ENCODE results near the gene PDCD7.
"Not testable (repeated sequence)": the region's sequence is repeated elsewhere in the genome, so short reads cannot be mapped to it uniquely, and the experiment has no call there.

PDCD7 gene

DNA sequence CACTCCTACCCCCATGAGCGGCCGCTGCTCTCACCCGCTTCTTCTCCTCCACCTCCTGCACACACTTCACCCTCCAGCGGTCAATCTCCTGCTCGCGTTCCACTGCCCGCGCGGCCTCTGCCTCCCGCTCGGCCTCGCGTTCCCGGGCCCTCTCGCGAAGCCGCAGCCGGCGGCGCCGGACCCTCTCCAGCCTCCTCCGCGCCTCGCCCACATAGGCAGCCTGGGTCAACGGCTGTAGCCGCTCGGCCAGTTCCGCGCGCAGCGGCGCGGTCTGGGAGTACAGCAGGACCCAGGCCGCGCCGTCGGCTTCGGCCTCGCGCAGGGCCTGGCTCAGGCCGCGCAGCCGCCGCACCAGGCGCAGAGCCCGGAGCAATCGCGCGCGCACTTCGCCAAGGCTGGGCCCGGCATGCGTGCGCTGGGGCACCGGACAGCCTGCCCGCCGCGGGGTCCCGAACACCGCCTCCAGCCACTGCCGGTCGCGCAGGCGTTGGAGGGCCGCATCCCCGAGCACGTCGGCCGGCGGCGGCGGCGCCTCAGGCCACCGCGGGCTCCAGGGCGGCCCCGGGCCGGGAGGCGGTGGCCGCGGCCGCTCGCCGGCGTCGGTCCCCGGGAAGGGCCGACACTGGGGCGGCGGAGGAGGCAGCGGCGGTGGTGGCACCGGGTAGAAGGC lies 595 bp downstream of the PDCD7 start:
- in situ Hi-C loops (cut with MboI; ENCODE audit: low sequenced_read_pairs): no loop called here

DNA sequence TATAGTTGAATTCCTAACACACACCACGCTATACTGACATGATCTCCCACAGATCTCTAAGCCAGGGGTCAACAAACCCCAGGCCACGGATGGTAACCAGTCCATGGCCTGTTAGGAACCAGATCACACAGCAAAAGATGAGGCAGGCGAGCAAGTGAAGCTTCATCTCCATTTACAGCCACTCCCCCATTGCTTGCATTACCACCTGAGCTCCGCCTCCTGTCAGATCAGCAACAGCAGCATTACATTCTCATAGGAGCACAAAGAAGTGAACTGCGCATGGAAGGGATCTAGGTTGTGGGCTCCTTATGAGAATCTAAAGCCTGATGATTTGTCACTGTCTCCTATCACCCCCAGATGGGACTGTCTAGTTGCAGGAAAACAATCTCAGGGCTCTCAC lies 2.7 kb downstream of the PDCD7 start:
- in situ Hi-C loops (cut with MboI; ENCODE audit: low sequenced_read_pairs): no loop called here

DNA sequence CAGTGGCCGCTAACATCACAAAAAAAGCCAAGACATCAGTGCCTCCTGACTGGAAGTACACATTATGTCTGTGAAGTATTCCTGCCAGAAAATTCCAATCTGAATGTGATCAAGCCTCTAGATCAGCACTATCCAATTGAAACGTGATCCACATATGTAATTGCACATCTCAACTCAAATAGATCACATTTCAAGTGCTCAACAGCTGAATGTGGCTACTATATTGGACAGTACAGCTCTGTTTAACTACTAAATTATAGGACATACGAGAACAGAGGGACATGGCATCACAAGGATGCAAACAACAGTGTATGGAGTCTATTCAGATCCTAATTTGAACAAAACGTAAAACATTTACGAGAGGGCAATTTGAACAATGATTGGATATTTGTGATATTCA lies 18.1 kb downstream of the PDCD7 start:
- in situ Hi-C loops (cut with MboI; ENCODE audit: low sequenced_read_pairs): no loop called here

GRCh38 chr15:65115086-65115485 lies 18.5 kb downstream of the PDCD7 start, which contains the start of gene UBAP1L:
Gene UBAP1L, minus strand, starts transcription at chr15:65115200. Its CDS starts 8,985 bp downstream, at chr15:65106215.
- in situ Hi-C loops (cut with MboI; ENCODE audit: low sequenced_read_pairs): no loop called here

DNA sequence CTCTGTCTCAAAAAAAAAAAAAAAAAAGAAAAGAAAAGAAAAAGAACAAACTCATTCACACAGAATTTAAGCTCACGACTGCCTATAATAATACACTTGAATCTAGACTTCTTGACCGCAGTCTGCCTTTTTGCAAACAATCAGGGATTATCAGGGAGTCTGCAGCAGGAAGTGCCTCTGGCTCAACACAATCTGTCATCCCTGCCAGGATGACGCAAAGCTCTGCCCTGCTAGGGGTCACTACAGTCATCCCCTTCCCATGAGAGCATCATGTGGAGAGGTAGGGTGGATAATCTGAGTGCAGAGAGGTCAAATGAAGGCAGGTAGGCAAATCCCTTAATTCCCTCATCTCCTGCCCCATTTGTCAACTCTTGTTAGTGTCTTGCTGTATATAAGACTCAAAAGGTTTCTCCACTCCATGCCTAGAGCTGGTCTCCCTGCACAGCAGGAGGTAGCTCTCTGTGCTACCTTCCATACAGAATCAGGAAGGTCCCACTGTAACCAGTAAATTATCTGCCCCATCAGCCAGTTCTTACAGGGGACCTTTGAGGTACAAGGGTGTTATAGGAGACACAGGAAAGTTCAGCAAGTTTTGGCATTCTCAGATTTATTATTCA lies 22.8 kb downstream of the PDCD7 start:
- in situ Hi-C loops (cut with MboI; ENCODE audit: low sequenced_read_pairs): no loop called here

DNA sequence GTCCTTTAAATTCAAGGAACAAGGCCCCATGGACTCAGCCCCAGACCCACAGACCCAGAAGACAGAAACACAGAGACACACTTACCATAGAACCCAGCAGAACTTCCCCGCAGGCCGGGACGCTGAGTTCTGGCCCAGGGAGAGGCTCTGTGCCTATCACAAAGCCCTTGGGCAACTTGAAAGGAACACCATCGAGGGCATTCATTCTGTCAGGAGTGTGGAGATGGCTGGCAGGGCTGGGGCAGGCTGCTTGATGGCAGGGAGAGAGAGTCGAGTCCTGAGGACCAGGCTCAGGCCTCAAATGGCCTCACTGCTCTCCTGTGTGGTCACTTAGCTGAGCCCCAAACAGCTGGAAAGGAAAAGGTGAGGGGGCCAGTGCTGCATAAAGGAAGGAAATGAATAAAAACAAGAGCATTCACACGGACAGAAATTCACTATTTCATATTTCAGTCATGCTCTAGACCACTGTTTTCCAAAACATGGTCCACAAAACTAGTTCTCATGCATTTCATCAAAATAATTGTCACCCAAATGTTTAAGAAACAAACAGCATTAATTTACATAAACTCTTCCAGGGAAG lies 27.5 kb downstream of the PDCD7 start:
- in situ Hi-C loops (cut with MboI; ENCODE audit: low sequenced_read_pairs): no loop called here

DNA sequence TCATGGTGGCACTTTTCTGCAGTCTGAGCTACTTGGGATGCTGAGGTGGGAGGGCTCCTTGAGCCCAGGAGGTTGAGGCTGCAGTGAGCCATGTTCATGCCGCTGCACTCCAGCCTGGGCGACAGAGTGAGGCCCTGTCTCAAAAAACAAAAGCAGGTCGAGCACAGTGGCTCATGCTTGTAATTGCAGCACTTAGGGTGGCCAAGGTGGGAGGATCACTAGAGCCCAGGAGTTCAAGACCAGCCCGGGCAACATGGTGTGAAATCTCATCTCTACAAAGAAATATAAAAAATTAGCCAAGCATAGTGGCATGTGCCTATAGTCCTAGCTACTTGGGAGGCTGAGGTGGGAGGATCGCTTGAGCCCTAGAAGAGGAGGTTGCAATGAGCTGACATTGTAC lies 28.6 kb downstream of the PDCD7 start:
- in situ Hi-C loops (cut with MboI; ENCODE audit: low sequenced_read_pairs): no loop called here

- in situ Hi-C loops (cut with MboI; ENCODE audit: low sequenced_read_pairs): no loop called here
Measured at GRCh38 chr15:65102912-65103311, 30.7 kb downstream of the PDCD7 start.

DNA sequence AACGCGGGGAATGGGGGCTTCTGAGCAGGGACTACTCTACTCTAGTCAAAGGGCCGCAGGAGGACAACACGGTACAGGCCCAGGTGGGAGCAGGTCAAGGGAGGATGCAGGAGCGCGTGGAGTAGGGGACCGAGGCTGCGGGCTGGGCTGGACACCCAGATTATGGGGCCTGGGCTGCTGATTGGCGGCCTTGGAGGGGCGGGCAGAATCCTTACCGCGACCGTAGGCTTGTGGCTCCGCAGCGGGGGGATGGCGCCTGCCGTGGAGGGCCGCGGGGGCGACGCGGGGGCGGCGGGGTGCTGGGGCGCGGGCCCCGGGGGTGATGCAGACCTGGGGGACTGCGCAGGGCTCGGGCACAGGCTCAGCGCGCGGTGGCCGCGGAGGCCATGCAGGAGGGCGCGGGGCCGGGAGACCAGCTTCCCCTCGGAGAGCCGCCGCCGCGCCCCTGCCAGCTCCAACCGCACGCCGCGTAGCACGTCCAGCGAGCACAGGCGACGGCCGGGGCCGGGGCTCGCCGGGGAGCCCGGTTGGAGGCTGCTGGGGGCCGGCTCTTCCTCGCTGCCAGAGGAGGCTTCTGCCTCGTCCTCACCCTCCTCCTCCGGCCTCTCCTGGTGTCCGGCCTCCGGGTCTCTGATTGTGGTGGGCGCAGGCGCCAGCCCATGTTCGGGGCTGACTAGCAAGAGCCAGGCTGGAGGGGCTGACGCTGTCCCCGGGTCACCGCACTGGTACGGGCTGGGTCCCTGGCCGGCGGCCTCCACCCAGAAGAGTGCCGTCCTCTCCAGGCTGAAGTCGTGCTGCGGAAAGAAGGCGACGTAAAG lies 31.5 kb downstream of the PDCD7 start:
- in situ Hi-C loops (cut with MboI; ENCODE audit: low sequenced_read_pairs): no loop called here

- in situ Hi-C loops (cut with MboI; ENCODE audit: low sequenced_read_pairs): no loop called here
Measured at GRCh38 chr15:65101411-65101890, 32.2 kb downstream of the PDCD7 start.

- in situ Hi-C loops (cut with MboI; ENCODE audit: low sequenced_read_pairs): no loop called here
Measured at GRCh38 chr15:65100442-65100841, 33.2 kb downstream of the PDCD7 start.

GRCh38 chr15:65099801-65100200 lies 33.8 kb downstream of the PDCD7 start:
- in situ Hi-C loops (cut with MboI; ENCODE audit: low sequenced_read_pairs): not testable (repeated sequence)

DNA sequence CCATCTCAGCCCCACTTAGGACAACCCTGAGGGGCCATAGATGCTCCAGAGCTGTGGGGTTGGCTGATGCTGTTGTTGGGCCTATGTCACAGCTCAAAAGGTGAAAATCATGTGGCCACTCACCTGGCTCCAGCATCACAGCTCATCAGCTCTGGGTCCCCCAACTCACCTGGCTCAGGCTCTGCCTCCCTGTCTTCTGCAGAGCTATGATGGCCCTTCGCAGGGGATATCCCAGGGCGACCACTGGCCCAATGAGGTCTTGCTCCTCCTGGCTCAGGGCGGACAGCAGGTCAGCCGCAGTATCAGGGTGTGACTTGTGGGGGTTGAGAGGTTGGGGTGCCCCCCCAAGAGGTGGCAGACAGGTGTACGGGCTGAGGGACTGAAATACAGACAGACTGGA lies 34.3 kb downstream of the PDCD7 start:
- in situ Hi-C loops (cut with MboI; ENCODE audit: low sequenced_read_pairs): no loop called here

DNA sequence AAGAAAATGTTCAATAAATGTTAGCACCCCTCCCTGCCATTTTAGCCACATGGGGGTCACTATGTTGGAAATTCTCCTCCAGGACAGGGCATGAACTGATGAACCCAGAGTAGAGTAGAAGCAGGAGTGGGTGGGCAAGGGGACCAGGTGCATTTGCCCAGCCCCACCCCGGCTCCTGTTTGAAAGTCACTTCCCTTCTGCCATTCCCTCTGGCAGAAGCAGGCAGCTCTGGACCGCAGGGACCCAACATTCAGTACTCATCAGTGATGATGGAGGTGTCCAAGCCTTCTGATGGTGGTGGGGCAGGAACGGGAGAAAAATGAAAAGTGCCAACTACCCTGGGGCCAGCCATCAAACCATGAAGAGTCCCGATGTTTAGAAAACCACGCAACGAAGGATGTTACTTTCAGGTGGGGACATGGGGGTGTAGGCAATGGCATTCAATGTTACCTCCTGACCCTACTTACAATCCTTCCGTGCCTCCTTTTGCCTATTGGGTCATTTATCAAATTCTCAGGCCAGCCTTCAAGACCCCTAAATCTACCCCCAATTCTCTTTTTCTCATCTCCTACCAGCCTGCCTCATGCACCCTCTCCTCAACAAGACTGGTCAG lies 35.9 kb downstream of the PDCD7 start:
- in situ Hi-C loops (cut with MboI; ENCODE audit: low sequenced_read_pairs): no loop called here

DNA sequence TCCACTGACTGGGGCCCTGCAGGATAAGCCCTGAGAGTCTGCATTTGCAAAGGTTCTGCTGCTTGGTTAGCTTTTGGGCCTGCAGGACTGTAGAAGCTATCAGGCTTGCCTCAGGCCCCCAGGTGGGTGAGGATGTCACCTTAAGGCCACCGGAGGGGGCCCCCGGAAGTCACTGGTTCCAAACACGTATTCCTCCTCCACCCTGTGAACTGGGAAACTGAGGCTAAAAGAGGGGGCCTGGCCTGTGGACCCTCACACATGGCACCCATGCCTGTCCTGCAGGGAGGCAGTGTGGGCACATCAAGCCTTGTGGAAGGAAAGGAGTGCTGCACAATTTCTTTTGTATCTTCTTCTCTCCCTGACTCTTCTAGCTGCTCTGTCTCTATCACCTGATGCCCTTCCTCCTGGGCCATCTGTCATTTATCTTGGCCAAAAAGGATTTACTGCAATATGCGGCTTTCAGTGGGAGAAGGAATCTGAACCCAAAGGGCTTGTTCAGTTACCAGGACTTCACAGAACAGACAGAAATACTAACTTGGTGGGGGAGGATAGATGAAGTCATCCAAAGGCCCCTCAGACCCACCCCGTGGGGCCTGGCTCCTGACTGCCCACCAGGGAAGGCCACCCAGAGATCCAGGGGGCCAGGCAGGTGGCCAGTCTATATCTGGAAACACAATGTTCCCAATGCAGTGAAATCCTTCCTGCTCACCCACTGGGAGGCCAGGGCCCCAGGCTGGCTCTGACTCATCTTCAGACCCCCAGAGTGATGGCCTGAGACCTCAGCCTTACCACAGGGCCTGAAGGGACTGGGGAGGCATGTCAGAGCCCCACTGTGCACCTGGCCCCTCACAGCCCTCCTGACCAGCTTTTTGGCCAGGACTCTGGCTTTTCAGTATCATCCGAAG lies 36.9 kb downstream of the PDCD7 start:
- in situ Hi-C loops (cut with MboI; ENCODE audit: low sequenced_read_pairs): no loop called here

- in situ Hi-C loops (cut with MboI; ENCODE audit: low sequenced_read_pairs): no loop called here
Measured at GRCh38 chr15:65095747-65096104, 37.9 kb downstream of the PDCD7 start.

- in situ Hi-C loops (cut with MboI; ENCODE audit: low sequenced_read_pairs): no loop called here
Measured at GRCh38 chr15:65095011-65095746, 38.4 kb downstream of the PDCD7 start.

- in situ Hi-C loops (cut with MboI; ENCODE audit: low sequenced_read_pairs): no loop called here
Measured at GRCh38 chr15:65094294-65094995, 39.2 kb downstream of the PDCD7 start.

DNA sequence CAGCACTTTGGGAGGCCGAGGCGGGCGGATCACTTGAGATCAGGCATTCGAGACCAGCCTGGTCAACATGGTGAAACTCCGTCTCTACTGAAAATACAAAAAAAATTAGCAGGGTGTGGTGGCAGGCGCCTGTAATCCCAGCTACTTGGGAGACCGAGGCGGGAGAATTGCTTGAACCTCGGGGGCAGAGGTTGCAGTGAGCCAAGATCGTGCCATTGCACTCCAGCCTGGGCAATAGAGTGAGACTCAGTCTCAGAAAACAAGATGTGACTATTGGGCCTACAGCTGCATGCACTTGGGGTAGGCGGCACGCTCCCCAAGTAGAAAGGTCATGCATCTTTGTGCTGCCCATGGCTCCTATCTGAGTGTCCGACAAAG lies 39.8 kb downstream of the PDCD7 start:
- in situ Hi-C loops (cut with MboI; ENCODE audit: low sequenced_read_pairs): not testable (repeated sequence)

Measured in HL-60/S4 treated with phorbol 12-myristate 13-acetate at 8.2 ng/mL for 4 days and 3 days (cell line).